Glomerular visceral epithelial cell (primary cell): ENCODE measurements around the gene TMEM263.

Experiments used
- DNase-seq: peaks from one replicate; pipeline ENCODE4 v3.0.0-alpha.2; 2016; ENCODE audit errors: extremely low spot score

Gene TMEM263

DNA sequence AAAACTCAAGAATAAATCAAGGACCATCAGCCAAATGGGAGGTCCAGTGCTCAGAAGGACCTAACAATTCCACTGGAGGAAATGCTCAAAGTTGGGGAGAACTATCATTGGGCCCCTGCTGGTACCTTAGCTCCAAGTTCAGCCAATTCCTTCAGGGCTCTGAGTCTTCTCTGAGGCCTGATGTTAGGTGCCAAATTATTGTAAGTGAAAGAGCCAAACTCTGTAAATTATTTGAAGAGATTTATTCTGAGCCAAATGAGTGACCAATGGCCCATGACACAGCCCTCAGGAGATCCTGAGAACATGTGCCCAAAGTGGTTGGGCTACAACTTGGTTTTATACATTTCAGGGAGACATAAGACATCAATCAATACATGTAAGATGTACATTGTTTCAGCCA is 8.2 kb upstream of the TMEM263 start:
- DNase-seq = no peak

DNA sequence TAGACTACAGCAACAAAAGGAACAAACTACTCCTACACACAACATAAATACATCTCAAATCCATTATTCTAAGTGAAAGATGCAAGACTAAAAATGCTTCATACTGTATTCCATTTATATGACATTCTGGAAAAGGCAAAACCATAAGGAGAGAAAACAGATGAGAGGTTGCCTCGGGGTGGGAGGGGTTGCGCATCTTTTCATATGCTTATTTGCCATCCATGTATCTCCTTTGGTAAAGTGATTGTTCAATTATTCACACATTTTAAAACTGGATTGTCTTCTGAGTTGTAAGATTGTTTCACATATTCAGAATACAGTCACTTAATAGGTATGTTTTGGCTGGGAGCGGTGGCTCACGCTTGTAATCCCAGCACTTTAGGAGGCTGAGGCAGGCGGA is 5.1 kb upstream of the TMEM263 start:
- no peak for DNase-seq

DNA sequence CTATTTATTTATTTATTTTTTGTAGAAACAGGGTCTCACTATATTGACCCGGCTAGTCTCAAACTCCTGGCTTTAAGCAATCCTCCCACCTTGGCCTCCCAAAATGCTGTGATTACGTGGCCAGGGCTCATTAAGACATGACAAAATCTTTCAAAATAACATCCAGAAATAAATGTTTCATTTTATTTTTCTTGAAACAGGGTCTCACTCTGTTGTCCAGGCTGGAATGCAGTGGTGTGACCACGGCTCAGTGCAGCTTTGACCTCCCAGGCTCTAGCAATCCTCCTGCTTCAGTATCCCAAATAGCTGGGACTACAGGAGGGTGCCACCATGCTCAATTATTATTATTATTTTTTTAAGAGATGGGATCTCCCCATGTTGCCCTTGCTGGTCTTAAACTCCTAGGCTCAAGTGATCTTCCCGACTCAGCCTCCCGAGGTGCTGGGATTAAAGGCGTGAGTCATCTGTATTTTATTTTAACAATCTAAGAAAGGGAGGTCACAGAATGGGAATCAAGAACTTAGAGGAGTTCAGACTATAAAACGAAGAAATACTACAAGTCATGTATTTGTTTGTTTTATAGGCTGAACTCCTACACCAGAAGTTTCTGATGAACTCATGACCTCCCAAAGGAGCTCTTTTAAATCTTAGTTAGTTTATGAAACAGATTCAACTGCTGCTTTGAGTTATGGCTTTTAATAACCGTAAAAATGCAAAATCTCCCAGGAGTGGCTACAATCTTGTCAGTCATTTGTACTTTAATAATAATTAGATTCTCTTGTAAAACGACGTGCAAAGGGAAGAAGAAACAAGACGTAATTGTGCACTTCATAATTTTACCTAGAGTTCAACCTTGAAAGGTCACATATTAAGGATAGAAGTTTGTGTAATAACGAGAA is 2.1 kb upstream of the TMEM263 start:
- DNase-seq = no peak

DNA sequence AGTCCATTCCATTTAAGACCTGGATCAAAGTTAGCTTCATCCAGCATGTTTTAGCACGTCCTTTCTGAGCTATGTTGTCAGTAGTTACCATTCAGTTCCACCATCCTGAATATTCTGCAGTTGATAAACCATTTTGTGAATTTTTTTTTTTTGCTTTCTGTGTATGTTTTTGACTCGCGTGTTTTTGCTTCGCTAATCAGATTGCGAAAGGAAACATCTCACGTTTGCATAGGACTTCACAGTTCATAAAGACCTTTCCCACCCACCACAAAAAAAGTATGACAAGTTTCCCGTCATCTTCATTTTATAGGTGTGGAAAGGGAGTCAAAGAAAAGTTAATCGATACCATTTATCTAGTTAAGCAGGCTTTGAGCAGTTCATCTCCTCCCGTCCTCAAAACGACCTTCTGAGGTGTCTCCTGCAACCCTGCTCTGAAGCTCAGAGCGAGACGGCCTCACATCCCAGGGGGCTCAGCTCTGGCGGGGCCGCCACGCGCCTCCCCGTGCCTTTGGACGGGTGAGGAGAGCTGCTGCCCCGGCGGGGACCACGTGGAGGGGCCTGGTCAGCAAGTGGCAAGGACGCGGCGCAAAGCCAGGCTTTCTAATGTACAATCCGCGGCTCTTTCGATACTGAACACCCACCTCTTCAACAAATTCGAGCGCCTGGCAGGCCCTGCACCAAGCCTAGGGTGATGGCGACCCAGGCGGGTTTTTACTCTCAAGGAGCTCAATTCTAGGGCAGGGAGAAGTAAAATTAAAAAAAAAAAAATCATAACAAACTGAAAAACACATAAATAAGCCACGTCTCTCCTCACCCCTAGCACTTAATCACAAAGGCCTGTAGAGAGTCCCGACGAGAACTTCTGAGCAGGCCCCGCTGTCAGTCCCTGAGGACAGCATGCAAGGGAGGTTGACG is 988 bp upstream of the TMEM263 start:
- no peak for DNase-seq

DNA sequence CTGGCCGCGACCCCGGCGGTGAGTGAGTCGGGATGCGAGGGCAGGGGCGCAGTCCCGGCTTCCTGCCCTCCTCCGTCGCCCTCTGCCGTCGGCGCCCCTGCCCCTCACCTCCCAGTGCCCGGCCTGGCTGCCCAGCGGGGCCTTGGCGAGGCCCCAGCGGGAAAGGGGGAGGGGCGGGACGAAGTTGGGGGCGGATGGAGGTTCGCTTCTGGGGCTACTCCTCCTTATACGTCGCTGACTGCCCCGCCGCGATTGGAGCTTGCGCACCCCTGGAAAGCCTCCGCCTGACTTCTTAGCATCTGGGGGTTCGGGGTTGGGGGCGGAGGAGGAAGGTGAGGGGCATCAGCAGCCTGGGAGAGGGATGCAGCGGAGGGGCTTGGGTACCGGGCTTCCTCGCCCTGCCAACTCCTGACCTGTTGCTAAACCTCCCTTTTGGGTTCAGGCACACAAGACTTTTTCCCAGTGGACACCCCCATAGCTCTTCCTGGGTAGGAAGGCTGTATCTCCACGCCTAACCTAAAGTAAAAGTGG is 406 bp downstream of the TMEM263 start:
- DNase-seq = peak; percentile 66

DNA sequence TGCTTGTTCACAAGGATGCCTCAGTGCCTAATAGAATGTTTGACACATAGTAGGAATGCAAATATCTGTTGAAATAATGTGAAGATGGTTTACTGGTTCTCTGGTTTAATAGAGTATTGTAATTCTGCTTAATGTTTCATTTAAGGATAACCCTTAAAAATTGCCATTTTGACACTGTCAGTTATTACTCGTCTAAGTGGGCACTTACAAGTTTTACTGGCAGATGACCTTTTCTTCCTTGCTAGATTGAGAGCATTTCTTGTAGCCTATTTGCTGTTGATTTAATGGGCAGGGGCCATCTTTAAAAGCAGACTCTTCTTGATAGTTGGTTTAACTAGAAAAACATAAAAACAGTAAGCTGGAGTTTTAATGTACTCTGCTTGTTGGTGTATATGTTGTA is 1.9 kb downstream of the TMEM263 start:
- no peak for DNase-seq

DNA sequence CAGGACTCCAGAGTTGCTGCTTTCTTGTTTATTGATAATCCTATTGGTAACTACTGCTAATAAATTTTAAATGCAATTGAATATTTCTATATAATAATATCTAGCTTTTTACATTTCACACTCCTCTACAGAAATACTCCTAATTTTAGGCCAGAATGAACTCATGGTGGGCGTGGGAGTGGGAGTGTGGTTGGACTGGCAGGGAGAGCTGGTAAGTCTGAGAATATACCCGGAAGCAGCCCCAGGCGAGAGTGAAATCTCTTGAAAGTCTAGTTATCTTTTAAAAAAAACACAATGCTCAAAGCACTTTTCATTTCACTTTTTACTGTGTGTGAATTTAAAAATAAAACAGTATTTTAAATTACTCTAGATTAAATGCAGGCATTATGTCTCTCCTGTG is 4.7 kb downstream of the TMEM263 start:
- no peak for DNase-seq

DNA sequence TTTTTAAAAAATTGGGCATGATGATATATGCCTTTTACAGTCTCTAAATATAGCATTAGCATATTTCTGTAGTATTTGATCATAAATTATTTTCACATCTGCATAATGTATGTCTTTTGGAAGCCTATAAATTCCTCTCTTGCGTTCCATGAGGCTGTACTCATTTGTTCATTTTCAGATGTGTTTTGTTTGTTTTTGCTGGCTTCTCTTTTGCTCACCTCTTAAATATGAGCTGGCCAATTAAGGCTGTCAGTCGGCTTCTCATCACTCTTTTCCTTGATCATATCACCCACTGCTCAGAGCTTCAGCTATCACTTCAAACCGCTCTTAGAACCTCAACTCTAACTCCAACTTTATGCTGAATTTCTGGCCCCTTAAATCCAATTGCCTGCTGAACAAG is 6.6 kb downstream of the TMEM263 start:
- no peak for DNase-seq

DNA sequence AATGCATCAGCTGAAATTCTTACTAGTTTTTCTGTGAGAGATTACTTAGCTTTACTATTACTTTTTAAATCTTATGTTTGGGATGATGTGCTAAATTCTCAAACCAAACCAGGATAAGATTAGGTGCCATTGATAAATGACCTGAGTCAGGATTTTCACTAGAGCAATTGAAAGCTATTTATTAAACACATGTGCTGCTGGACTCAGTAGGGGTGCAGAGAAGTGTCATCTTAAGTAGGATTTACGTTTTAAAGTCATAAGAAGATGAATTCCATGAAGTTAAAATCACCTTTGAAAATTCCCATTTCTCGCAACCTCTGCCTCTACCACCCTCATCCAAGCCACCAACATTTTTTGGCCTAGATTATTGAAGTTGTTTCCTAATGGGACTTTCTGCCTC is 8.8 kb downstream of the TMEM263 start:
- no peak for DNase-seq

DNA sequence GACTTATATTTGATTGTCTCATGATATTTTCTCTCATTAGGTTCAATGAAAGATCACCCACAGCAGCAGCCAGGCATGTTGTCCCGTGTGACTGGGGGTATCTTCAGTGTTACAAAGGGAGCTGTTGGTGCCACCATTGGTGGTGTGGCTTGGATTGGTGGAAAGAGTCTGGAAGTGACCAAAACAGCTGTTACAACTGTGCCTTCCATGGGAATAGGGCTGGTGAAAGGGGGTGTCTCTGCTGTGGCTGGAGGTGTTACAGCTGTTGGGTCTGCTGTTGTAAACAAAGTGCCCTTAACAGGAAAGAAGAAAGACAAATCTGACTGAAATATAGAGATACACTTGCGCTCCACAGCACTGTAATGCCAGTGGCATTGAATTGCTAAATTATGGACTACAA is 15.4 kb downstream of the TMEM263 start:
- no peak for DNase-seq

DNA sequence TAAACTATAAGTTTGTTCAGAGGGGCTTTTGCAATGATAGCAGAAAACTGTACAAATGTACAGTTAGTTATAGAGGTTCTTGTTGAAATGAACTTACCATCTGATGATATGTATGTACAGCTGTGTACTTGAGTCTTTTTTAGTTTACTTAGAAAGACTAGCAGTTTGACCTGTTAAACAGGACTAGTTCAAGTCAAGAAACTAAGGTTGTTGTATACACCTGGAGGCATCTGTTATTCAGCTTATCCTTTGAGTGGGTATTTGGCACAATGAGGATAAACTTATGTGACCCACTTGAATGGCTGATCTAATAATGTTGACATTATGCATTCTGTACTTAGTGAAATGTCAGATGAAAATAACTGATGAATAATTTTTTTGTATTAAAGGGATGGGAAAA is 17.8 kb downstream of the TMEM263 start:
- DNase-seq = no peak

DNA sequence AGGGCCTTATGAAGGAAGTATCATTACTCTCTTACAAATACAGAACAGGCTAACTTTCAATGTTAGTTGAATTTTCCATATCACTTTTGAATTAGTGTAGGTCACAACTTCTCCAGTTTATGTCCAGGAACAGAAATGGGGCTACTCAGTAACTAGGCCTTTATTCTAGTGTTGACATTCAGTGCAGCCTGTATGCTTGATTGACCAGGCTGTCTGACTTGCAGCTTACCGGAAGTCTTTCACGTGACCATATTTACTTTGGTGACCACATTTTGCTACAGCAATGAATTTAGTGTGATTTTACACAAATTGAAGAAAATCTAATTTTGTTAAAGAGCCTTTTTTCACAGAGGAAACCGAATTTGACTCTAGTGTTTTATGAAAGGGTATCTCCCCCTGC is 18.8 kb downstream of the TMEM263 start:
- DNase-seq = peak; percentile 54

DNA sequence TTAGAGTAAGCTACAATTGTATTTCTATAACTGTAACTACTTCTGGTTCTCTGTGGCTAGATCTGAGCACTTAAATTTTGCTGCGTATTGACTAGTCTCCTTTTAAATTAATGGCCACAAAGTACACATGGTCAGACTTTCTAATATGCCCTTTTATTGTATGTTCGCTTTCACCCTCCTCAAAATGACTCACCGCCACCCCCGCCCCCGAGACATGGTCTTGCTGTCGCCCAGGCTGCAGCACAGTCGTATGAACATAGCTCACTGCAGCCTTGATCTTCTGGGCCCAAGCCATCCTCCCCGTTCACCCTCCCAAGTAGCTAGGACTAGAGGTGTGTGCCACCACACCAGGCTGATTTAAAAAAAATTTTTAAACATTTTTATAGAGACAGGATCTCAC is 19.4 kb downstream of the TMEM263 start:
- no peak for DNase-seq

DNA sequence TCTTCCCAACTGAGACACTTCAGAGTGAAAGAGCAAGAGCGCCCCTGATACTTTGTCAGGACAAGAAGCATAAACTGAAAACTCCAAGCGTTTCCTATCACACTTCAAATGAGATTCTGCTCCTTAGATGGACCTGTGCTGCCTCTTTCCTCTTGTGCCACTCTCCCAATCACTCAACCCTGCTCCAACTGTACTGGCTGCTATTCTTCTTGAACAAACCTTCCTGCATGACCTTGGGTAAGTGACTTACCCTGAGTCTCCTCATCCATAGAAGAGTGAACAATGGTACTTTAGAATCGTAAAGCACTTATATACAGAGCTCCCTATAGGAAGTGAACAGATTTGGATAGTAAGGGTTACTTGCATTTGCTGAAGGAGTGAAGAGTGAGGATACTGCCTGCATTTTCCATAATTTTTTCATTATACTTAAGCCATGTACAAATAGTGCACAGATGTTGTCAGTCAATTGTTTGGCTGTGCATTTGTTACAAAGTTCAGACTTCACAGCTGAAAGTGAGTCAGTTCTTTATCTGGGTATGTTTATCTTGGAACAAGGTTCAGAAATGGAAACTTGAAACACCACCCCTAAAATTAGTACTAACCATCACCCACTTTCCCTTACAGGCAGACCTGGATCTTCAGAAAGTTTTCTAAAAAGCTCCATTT is 20.4 kb downstream of the TMEM263 start:
- DNase-seq = no peak

DNA sequence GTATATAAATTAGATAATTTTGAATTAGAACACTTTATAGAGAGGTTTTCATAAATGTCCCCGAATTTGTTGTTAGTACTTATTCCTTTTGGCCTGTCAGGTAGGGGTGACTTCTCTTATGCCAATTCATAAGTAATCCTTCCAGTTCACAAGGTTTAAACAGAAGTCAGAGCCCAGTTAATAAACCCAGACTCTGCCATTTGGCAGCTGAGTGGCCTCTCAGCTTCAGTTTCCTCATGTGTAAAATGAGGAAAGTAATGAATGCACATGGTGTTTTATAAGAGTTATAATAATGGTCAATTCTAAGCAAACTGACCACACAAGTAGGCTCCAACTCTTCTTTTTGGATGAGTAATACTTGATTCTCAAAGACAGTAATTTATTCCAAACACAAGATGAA is 21.0 kb downstream of the TMEM263 start:
- DNase-seq = no peak

DNA sequence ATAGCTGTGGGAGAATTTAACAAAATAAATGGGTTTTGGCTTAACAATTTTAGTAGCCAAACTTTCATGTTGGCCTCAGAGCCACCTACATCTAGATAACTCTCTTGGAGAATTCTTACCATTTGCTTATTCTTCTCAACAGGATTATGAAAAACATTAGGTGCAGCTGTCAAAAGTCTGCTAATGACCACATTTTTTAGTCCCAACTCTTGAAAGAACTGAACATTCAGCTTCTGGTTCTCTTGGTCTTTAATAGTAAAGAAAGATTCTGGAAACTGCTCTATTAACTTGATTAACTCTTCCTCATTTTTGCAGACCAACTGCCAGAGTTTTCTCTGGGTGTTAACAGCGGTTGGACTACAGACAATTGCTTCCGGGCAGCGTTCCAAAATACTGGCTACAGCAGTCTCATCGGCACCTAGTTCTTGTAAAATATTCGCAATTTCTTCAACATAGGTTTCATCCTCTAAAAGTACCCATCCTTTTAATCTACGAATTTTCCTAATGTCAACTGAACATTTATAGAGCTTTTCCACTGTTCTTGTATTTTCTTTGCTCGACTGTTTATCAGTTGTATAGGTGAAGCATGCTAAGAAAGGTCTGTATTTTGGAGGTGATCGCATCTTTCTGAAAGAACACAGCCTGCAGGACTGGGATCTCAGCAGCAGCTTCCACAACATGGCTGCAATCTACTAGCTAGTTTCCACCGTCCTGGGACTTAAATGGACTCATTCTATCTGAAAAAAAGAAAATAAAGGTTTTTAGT is 22.5 kb downstream of the TMEM263 start:
- DNase-seq = peak; percentile 29

DNA sequence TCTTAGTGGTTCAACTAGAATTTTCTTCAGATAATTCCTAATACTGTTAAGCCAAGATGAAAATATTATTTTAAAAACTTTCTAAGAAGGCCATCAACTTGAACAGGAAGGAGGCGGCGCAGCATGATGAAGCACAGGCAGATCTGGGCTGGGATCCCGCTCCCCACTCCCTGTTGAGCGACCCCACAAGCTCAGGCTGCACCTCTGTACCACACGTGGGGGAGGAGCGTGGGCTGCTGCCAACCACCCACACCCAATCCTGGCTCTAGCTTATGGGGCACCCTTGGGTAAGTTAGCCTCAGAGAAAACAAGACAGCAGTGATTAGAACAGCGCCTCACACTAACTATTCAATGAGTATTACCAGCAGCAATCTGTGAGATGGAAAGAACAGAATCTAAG is 25.2 kb downstream of the TMEM263 start:
- DNase-seq = no peak

DNA sequence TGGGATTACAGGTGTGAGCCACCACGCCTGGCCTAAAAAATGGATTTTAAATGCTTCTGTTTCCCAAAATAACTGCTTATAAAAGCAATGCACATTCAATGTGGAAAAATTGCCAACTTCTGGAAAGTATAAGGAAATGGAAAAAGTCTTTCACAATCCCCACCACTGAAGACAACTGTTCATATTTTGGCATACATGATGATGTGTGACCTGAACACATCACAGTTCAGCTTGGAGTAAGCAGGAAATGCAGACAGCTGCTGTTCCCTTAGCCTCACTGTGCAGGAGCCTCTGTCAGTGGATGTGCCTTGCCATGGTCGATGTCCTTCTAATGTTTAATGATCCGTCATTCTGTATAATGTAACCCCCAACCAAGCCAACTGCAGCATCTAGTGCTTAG is 26.1 kb downstream of the TMEM263 start:
- DNase-seq = no peak

DNA sequence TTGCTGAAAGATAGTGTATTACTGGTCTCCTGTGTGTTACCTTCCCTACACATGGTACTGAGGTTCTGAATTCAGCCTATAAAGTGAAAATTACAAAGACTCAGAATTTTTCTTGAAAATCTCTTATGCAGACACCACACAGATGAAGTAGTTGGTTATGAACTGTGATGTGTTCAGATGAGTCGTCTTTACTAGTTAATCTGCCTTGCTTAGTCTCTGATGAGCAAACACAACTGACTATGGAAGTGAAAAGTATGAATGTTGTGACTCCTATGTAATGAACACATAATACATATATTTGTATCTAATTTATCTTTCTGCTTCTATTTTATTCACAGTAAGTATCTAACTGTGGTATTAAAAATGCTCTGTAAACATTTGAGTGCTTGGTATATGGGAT is 26.5 kb downstream of the TMEM263 start:
- DNase-seq = no peak

DNA sequence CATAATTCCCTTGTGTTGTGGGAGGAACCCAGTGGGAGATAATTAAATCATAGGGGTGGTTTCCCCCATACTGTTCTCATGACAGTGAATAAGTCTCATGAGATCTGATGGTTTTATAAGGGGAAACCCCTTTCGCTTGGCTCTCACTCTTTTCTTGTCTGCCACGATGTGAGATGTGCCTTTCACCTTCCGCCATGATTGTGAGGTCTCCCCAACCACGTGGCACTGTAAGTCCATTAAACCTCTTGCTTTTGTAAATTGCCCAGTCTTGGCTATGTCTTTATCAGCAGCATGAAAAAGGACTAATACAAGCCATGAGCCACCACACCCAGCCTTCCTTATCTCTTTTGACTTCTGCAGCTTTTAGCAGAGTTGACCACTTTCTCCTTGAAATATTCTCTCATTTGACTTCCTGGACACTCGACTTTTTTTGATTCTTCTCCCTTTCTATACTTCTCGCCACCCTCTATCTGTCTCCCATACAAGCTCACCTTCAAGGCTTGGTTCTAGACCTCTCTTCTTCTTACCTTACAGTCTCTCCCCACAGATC is 29.0 kb downstream of the TMEM263 start:
- DNase-seq = no peak

DNA sequence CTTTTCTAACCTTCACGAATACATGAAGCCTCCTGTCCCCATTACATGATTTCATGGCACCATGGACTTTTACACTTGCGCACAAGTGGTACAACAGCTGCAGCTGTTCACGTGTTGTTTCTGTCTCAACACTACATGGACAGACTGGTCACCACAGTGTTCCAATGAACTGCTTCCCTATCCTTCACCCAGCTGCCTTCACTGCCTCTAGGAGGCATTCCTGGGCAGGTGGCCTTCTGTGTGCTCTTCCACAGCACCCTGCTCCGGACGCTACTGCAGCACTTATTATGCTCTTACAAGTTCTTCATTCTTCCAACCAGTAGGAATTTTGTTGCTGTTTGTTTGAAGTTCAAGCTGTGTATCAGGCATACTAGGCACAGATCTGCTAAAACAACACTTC is 29.8 kb downstream of the TMEM263 start:
- DNase-seq = no peak
